Measurements from ENCODE around the gene ETS1.
"Not testable (repeated sequence)": the region's sequence is repeated elsewhere in the genome, so short reads cannot be mapped to it uniquely, and the experiment has no call there.

ETS1 gene

GRCh38 chr11:128455766-128456165 is 131.6 kb downstream of the ETS1 start:
- Histone ChIP-seq H3K27ac (ENCODE audit: low read length) (no peak overlapping the region), H3K9me3 (ENCODE audit: control insufficient read depth, insufficient read depth, low read length) (no peaks in the 10 kb centered on the region), H3K36me3 (ENCODE audit: control insufficient read depth, insufficient read depth, low read length) (no peaks in the 10 kb centered on the region), H3K4me1 (ENCODE audit: control insufficient read depth, insufficient read depth, low read length) (no peaks in the 10 kb centered on the region), H3K27me3 (ENCODE audit: control insufficient read depth, insufficient read depth, low read length) (no peaks in the 10 kb centered on the region), H3K4me3 (ENCODE audit: low read length) (no peak overlapping the region)
- no CpG with 5 or more reads among the region's 5 CpGs for WGBS (ENCODE audit: insufficient coverage, insufficient read length)
- no peak for DNase-seq (ENCODE audit: low read depth, low spot score)

- no peaks in the 10 kb centered on the region for H3K27me3 ChIP-seq (ENCODE audit: control insufficient read depth, insufficient read depth, low read length)
- H3K9me3 ChIP-seq (ENCODE audit: control insufficient read depth, insufficient read depth, low read length), result no peaks in the 10 kb centered on the region
- no peaks in the 10 kb centered on the region for H3K36me3 ChIP-seq (ENCODE audit: control insufficient read depth, insufficient read depth, low read length)
- no peak overlapping the region for H3K4me3 ChIP-seq (ENCODE audit: low read length)
- DNase-seq (ENCODE audit: low read depth, low spot score), result no peak
- WGBS (ENCODE audit: insufficient coverage, insufficient read length), result no CpG with 5 or more reads among the region's 5 CpGs
- H3K4me1 ChIP-seq (ENCODE audit: control insufficient read depth, insufficient read depth, low read length), result no peaks in the 10 kb centered on the region
- no peak overlapping the region for H3K27ac ChIP-seq (ENCODE audit: low read length)
These were observed 133.7 kb downstream of the ETS1 start for GRCh38 chr11:128453444-128454336.

- no peaks in the 10 kb centered on the region for H3K27me3 ChIP-seq (ENCODE audit: control insufficient read depth, insufficient read depth, low read length)
- H3K36me3 ChIP-seq (ENCODE audit: control insufficient read depth, insufficient read depth, low read length), result no peaks in the 10 kb centered on the region
- H3K4me1 ChIP-seq (ENCODE audit: control insufficient read depth, insufficient read depth, low read length), result no peaks in the 10 kb centered on the region
- H3K9me3 ChIP-seq (ENCODE audit: control insufficient read depth, insufficient read depth, low read length), result no peaks in the 10 kb centered on the region
- H3K4me3 ChIP-seq (ENCODE audit: low read length), result no peak overlapping the region
- WGBS (ENCODE audit: insufficient coverage, insufficient read length), result no CpG with 5 or more reads among the region's 26 CpGs
- H3K27ac ChIP-seq (ENCODE audit: low read length), result no peak overlapping the region
- DNase-seq (ENCODE audit: low read depth, low spot score), result no peak
These were observed 135.5 kb downstream of the ETS1 start for GRCh38 chr11:128451652-128452470.

GRCh38 chr11:128450882-128451651 is 136.3 kb downstream of the ETS1 start:
- no CpG with 5 or more reads among the region's 21 CpGs for WGBS (ENCODE audit: insufficient coverage, insufficient read length)
- no peaks in the 10 kb centered on the region for H3K27me3 ChIP-seq (ENCODE audit: control insufficient read depth, insufficient read depth, low read length)
- H3K9me3 ChIP-seq (ENCODE audit: control insufficient read depth, insufficient read depth, low read length), result no peaks in the 10 kb centered on the region
- DNase-seq (ENCODE audit: low read depth, low spot score), result no peak
- H3K36me3 ChIP-seq (ENCODE audit: control insufficient read depth, insufficient read depth, low read length), result no peaks in the 10 kb centered on the region
- no peak overlapping the region for H3K4me3 ChIP-seq (ENCODE audit: low read length)
- no peaks in the 10 kb centered on the region for H3K4me1 ChIP-seq (ENCODE audit: control insufficient read depth, insufficient read depth, low read length)
- H3K27ac ChIP-seq (ENCODE audit: low read length), result no peak overlapping the region

GRCh38 chr11:128450425-128450824 is 136.9 kb downstream of the ETS1 start:
- not testable (repeated sequence) for H3K4me1 ChIP-seq (ENCODE audit: control insufficient read depth, insufficient read depth, low read length); H3K36me3 ChIP-seq (ENCODE audit: control insufficient read depth, insufficient read depth, low read length); H3K9me3 ChIP-seq (ENCODE audit: control insufficient read depth, insufficient read depth, low read length); H3K27ac ChIP-seq (ENCODE audit: low read length); H3K27me3 ChIP-seq (ENCODE audit: control insufficient read depth, insufficient read depth, low read length); H3K4me3 ChIP-seq (ENCODE audit: low read length); DNase-seq (ENCODE audit: low read depth, low spot score)
- no CpG with 5 or more reads among the region's 4 CpGs for WGBS (ENCODE audit: insufficient coverage, insufficient read length)

GRCh38 chr11:128448981-128449713 is 138.2 kb downstream of the ETS1 start:
- no peaks in the 10 kb centered on the region for H3K36me3 ChIP-seq (ENCODE audit: control insufficient read depth, insufficient read depth, low read length)
- no peak overlapping the region for H3K4me3 ChIP-seq (ENCODE audit: low read length)
- no peak for DNase-seq (ENCODE audit: low read depth, low spot score)
- no CpG with 5 or more reads among the region's 3 CpGs for WGBS (ENCODE audit: insufficient coverage, insufficient read length)
- H3K27ac ChIP-seq (ENCODE audit: low read length), result no peak overlapping the region
- H3K27me3 ChIP-seq (ENCODE audit: control insufficient read depth, insufficient read depth, low read length), result no peaks in the 10 kb centered on the region
- H3K4me1 ChIP-seq (ENCODE audit: control insufficient read depth, insufficient read depth, low read length), result no peaks in the 10 kb centered on the region
- H3K9me3 ChIP-seq (ENCODE audit: control insufficient read depth, insufficient read depth, low read length), result no peaks in the 10 kb centered on the region

- no peaks in the 10 kb centered on the region for H3K4me1 ChIP-seq (ENCODE audit: control insufficient read depth, insufficient read depth, low read length)
- no peak for DNase-seq (ENCODE audit: low read depth, low spot score)
- no peak overlapping the region for H3K4me3 ChIP-seq (ENCODE audit: low read length)
- H3K36me3 ChIP-seq (ENCODE audit: control insufficient read depth, insufficient read depth, low read length), result no peaks in the 10 kb centered on the region
- no CpG with 5 or more reads among the region's 7 CpGs for WGBS (ENCODE audit: insufficient coverage, insufficient read length)
- no peaks in the 10 kb centered on the region for H3K27me3 ChIP-seq (ENCODE audit: control insufficient read depth, insufficient read depth, low read length)
- no peaks in the 10 kb centered on the region for H3K9me3 ChIP-seq (ENCODE audit: control insufficient read depth, insufficient read depth, low read length)
- H3K27ac ChIP-seq (ENCODE audit: low read length), result no peak overlapping the region
These were observed 139.0 kb downstream of the ETS1 start for GRCh38 chr11:128448200-128448886.

- WGBS (ENCODE audit: insufficient coverage, insufficient read length), result no CpG with 5 or more reads among the region's 4 CpGs
- Histone ChIP-seq H3K4me3 (ENCODE audit: low read length) (no peak overlapping the region), H3K4me1 (ENCODE audit: control insufficient read depth, insufficient read depth, low read length) (no peaks in the 10 kb centered on the region), H3K9me3 (ENCODE audit: control insufficient read depth, insufficient read depth, low read length) (no peaks in the 10 kb centered on the region), H3K27ac (ENCODE audit: low read length) (no peak overlapping the region), H3K36me3 (ENCODE audit: control insufficient read depth, insufficient read depth, low read length) (no peaks in the 10 kb centered on the region), H3K27me3 (ENCODE audit: control insufficient read depth, insufficient read depth, low read length) (no peaks in the 10 kb centered on the region)
- DNase-seq (ENCODE audit: low read depth, low spot score), result no peak
These were observed 140.1 kb downstream of the ETS1 start for GRCh38 chr11:128447233-128447632.

- H3K27ac ChIP-seq (ENCODE audit: low read length); H3K27me3 ChIP-seq (ENCODE audit: control insufficient read depth, insufficient read depth, low read length); H3K4me1 ChIP-seq (ENCODE audit: control insufficient read depth, insufficient read depth, low read length); H3K36me3 ChIP-seq (ENCODE audit: control insufficient read depth, insufficient read depth, low read length); H3K9me3 ChIP-seq (ENCODE audit: control insufficient read depth, insufficient read depth, low read length); H3K4me3 ChIP-seq (ENCODE audit: low read length); DNase-seq (ENCODE audit: low read depth, low spot score): not testable (repeated sequence)
- no CpG with 5 or more reads among the region's 1 CpG for WGBS (ENCODE audit: insufficient coverage, insufficient read length)
These were observed 141.4 kb downstream of the ETS1 start for GRCh38 chr11:128445921-128446320.

Data from iPS DF 6.9 (cell line).